ENCODE results near the gene ALG12. TPM values are rescaled to one million over a fixed set of nuclear protein-coding genes. Genes with fewer than 3 reads are reported as not detected.
A peak's percentile ranks its signal among the peaks of the same experiment; 100 is the strongest.

ALG12 gene
- total and polyA plus RNA-seq, 2 of the 13 experiments (the other 11 are each of a cell fraction or from before 2014, with no cell fraction given) = 7.8 to 15.8 TPM

DNA sequence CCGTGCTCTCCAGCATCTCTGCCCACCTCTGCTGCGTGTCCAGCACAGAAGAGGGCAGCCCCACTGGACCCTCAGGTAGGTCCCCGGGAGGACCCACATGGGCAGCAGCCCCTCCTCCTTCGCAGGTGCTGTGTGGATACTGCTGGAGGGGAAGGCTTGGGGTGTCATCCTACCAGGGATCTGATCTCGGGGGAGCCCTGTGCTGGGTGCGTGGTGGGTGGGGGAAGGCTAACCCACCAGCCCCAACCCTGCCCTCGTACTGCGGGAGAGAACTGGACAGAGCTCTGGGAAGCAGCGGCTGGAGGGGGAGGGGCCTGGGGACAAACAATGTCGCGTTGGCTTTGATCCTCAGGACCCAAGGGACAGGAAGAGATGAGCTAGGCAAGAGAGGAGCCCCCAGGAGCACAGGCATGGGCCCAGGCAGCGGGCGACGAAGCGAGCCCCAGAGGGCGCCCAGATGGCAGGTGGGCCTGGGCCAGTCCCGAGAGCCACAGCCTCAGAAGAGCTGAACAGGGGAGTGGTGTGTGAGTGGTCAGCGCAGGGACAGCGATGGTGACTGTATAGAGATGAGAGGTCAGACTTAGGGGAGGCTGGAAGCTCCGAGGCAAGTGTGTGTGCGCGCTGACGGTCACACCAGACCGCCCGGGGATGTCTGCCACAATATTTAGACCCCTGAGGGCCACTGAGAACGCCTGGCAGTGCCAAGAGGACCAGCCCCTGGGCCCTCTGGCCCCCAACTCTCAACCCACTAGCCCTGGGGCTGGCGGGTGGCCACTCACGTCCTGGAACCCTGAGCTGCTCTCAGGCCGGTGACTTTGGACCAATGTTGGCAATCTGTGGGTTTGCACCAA lies 40.9 kb upstream of the ALG12 start (continued):
- TF ChIP-seq, protein P1, sequence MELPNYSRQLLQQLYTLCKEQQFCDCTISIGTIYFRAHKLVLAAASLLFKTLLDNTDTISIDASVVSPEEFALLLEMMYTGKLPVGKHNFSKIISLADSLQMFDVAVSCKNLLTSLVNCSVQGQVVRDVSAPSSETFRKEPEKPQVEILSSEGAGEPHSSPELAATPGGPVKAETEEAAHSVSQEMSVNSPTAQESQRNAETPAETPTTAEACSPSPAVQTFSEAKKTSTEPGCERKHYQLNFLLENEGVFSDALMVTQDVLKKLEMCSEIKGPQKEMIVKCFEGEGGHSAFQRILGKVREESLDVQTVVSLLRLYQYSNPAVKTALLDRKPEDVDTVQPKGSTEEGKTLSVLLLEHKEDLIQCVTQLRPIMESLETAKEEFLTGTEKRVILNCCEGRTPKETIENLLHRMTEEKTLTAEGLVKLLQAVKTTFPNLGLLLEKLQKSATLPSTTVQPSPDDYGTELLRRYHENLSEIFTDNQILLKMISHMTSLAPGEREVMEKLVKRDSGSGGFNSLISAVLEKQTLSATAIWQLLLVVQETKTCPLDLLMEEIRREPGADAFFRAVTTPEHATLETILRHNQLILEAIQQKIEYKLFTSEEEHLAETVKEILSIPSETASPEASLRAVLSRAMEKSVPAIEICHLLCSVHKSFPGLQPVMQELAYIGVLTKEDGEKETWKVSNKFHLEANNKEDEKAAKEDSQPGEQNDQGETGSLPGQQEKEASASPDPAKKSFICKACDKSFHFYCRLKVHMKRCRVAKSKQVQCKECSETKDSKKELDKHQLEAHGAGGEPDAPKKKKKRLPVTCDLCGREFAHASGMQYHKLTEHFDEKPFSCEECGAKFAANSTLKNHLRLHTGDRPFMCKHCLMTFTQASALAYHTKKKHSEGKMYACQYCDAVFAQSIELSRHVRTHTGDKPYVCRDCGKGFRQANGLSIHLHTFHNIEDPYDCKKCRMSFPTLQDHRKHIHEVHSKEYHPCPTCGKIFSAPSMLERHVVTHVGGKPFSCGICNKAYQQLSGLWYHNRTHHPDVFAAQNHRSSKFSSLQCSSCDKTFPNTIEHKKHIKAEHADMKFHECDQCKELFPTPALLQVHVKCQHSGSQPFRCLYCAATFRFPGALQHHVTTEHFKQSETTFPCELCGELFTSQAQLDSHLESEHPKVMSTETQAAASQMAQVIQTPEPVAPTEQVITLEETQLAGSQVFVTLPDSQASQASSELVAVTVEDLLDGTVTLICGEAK (IDR thresholded peaks at IDR 0.05) = no peak
- TF ChIP-seq, protein P1 (CRISPR knock-in tag; IDR thresholded peaks at IDR 0.05) = no peak; the same call in 1 of the 2 replicates
- no peak for TF ChIP-seq RFX1 (IDR thresholded peaks at IDR 0.05)
- TF ChIP-seq FIP1L1 (IDR thresholded peaks at IDR 0.05; ENCODE audit: borderline replicate concordance, insufficient read depth, low read depth, low read length) = no peak
- TF ChIP-seq THAP11 (CRISPR knock-in tag; IDR thresholded peaks at IDR 0.05) = 0 out of 2 replicates have a peak, but pooled peaks have one; percentile 34
- TF ChIP-seq, protein P2, sequence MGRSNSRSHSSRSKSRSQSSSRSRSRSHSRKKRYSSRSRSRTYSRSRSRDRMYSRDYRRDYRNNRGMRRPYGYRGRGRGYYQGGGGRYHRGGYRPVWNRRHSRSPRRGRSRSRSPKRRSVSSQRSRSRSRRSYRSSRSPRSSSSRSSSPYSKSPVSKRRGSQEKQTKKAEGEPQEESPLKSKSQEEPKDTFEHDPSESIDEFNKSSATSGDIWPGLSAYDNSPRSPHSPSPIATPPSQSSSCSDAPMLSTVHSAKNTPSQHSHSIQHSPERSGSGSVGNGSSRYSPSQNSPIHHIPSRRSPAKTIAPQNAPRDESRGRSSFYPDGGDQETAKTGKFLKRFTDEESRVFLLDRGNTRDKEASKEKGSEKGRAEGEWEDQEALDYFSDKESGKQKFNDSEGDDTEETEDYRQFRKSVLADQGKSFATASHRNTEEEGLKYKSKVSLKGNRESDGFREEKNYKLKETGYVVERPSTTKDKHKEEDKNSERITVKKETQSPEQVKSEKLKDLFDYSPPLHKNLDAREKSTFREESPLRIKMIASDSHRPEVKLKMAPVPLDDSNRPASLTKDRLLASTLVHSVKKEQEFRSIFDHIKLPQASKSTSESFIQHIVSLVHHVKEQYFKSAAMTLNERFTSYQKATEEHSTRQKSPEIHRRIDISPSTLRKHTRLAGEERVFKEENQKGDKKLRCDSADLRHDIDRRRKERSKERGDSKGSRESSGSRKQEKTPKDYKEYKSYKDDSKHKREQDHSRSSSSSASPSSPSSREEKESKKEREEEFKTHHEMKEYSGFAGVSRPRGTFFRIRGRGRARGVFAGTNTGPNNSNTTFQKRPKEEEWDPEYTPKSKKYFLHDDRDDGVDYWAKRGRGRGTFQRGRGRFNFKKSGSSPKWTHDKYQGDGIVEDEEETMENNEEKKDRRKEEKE (IDR thresholded peaks at IDR 0.05) = no peak
- no peak for TF ChIP-seq ZFP62 (CRISPR knock-in tag; IDR thresholded peaks at IDR 0.05)
- 0 out of 2 replicates have a peak, but pooled peaks have one; percentile 48 for TF ChIP-seq AHDC1 (CRISPR knock-in tag; IDR thresholded peaks at IDR 0.05; ENCODE audit: borderline replicate concordance)
- TF ChIP-seq ZBTB3 (CRISPR knock-in tag; IDR thresholded peaks at IDR 0.05; ENCODE audit: borderline replicate concordance, low read depth) = no peak; the same call in 1 of the 2 replicates
- TF ChIP-seq ZIK1 (CRISPR knock-in tag; IDR thresholded peaks at IDR 0.05; ENCODE audit: borderline replicate concordance, low read depth) = peak; percentile 50; the same call in 1 of the 2 replicates
